Peyer's patch (tissue), 4 donors: ENCODE results near the gene ALOXE3.

Experiments used
- CTCF ChIP-seq, 6 experiments: fragments of 450-650 bp in 4 of 6; fragments of 200-600 bp in 2 of 6; sonication (generic) in 1 of 6; IDR thresholded peaks; one replicate each; pipeline ENCODE4 v1.5.1; 2017 to 2019; ENCODE audit warnings: antibody characterized with exemption in 6 of 6, mild to moderate bottlenecking in 3 of 6, moderate library complexity in 1 of 6
- POLR2A ChIP-seq, 2 donors: fragments of 450-650 bp; IDR thresholded peaks; one replicate each; pipeline ENCODE4 v1.5.1; 2017; ENCODE audit warnings: antibody characterized with exemption in 2 of 2, mild to moderate bottlenecking in 2 of 2, moderate library complexity in 2 of 2

GRCh38 chr17:8071496-8071895, 46.8 kb downstream of the ALOXE3 start:
- TF ChIP-seq CTCF (IDR thresholded peaks at IDR 0.05), result no peak
- TF ChIP-seq POLR2A (IDR thresholded peaks at IDR 0.05), result no peak
